Measurements from ENCODE around the gene FAAP20. TPM values are rescaled to one million over a fixed set of nuclear protein-coding genes. Genes with fewer than 3 reads are reported as not detected.

FAAP20 gene
- total and polyA plus RNA-seq, 10 of the 15 experiments (the other 5 are each of a cell fraction or from before 2014, with no cell fraction given) = 0.79 to 91.8 (median 20.9) TPM

GRCh38 chr1:2194898-2195673 is 514 bp upstream of the FAAP20 start (continued):
- TF ChIP-seq HDGF (IDR thresholded peaks at IDR 0.05) = peak; percentile 66; the same call in 1 of the 2 replicates
- TF ChIP-seq GABPA (IDR thresholded peaks at IDR 0.05; ENCODE audit: low read depth) = no peak
- TF ChIP-seq KLF5 (IDR thresholded peaks at IDR 0.05; ENCODE audit: partially characterized antibody) = no peak
- peak; percentile 89 for TF ChIP-seq RAD21 (IDR thresholded peaks at IDR 0.05; ENCODE audit: insufficient read depth, low read depth, low read length)
- TF ChIP-seq E2F4 (IDR thresholded peaks at IDR 0.05; ENCODE audit: low read depth, low read length) = no peak
- no peak for TF ChIP-seq EZH2 (IDR thresholded peaks at IDR 0.05; ENCODE audit: borderline replicate concordance, control insufficient read depth, low read depth, low read length)
- TF ChIP-seq SREBF1 (IDR thresholded peaks at IDR 0.05; ENCODE audit: low read length) = no peak
- peak; percentile 50; the same call in 1 of the 2 replicates for TF ChIP-seq ASH2L (IDR thresholded peaks at IDR 0.05; ENCODE audit: borderline replicate concordance, low read depth)
- TF ChIP-seq DPF2 (IDR thresholded peaks at IDR 0.05) = peak; percentile 86
- no peak for TF ChIP-seq MLLT1 (IDR thresholded peaks at IDR 0.05)
- no peak for TF ChIP-seq PAX8 (IDR thresholded peaks at IDR 0.05)
- peak; percentile 64; the same call in 1 of the 3 replicates for TF ChIP-seq POU2F2 (IDR thresholded peaks at IDR 0.05; ENCODE audit: borderline replicate concordance, low read depth, low read length)
- no peak for TF ChIP-seq NFYB (IDR thresholded peaks at IDR 0.05; ENCODE audit: insufficient read depth, low read depth, low read length)
- 0 out of 2 replicates have a peak, but pooled peaks have one; percentile 53 for TF ChIP-seq PAX5 (IDR thresholded peaks at IDR 0.05; ENCODE audit: borderline replicate concordance, low read depth, low read length)
- TF ChIP-seq ZSCAN29 (IDR thresholded peaks at IDR 0.05) = peak; percentile 25; the same call in 1 of the 2 replicates
- TF ChIP-seq SPI1 (IDR thresholded peaks at IDR 0.05; ENCODE audit: borderline replicate concordance, insufficient read depth, low read depth, low read length) = no peak
- TF ChIP-seq BCLAF1 (IDR thresholded peaks at IDR 0.05) = no peak
- no peak for TF ChIP-seq RAD51 (IDR thresholded peaks at IDR 0.05)
- TF ChIP-seq GATAD2B (conservative IDR thresholded peaks at IDR 0.05; ENCODE audit: low read depth) = peak; percentile 97
- TF ChIP-seq NR2C2 (IDR thresholded peaks at IDR 0.05; ENCODE audit: borderline replicate concordance, control insufficient read depth, insufficient read length, low read depth) = no peak
- TF ChIP-seq MAX (IDR thresholded peaks at IDR 0.05; ENCODE audit: low read depth, low read length) = no peak
- TF ChIP-seq EP300 (IDR thresholded peaks at IDR 0.05; ENCODE audit: borderline replicate concordance in 1 of 2, control insufficient read depth in 1 of 2, low read depth in 2 of 2, low read length in 2 of 2) = no peak
- TF ChIP-seq MXI1 (IDR thresholded peaks at IDR 0.05; ENCODE audit: low read depth, low read length) = no peak
- TF ChIP-seq ZNF274 (IDR thresholded peaks at IDR 0.05; ENCODE audit: insufficient read depth, insufficient read length) = no peak
- TF ChIP-seq MEF2A (IDR thresholded peaks at IDR 0.05; ENCODE audit: insufficient read depth, low read depth, low read length) = no peak

All from GM12878 (cell line).